GM20431 (cell line): ENCODE results near the gene FGF14.

Experiments
- in situ Hi-C: fragments of 300-500 bp; cut with MseI, MboI; formaldehyde crosslinking; loops from one replicate; pipeline ENCODE4 v1.15.0; 2020; ENCODE audit warnings: low sequenced_read_pairs; ENCODE audit not compliant: unreplicated experiment

Gene FGF14

GRCh38 chr13:102373221-102373620 lies 28.6 kb downstream of the FGF14 start:
- in situ Hi-C loops = no loop called here

GRCh38 chr13:102369302-102369701 lies 32.5 kb downstream of the FGF14 start:
- in situ Hi-C loops = no loop called here

- in situ Hi-C loops = no loop called here
Observed at GRCh38 chr13:102367836-102368235, 34.0 kb downstream of the FGF14 start.

GRCh38 chr13:102361113-102361512 lies 40.7 kb downstream of the FGF14 start:
- in situ Hi-C loops = no loop called here

- in situ Hi-C loops = no loop called here
Observed at GRCh38 chr13:102359264-102359663, 42.6 kb downstream of the FGF14 start.

- in situ Hi-C loops = no loop called here
Observed at GRCh38 chr13:102355251-102355650, 46.6 kb downstream of the FGF14 start.

- in situ Hi-C loops = no loop called here
Observed at GRCh38 chr13:102354011-102354410, 47.8 kb downstream of the FGF14 start.

GRCh38 chr13:102351521-102351920 lies 50.3 kb downstream of the FGF14 start:
- in situ Hi-C loops = no loop called here

- in situ Hi-C loops = no loop called here
Observed at GRCh38 chr13:102347490-102347889, 54.4 kb downstream of the FGF14 start.

- in situ Hi-C loops = no loop called here
Observed at GRCh38 chr13:102346769-102347168, 55.1 kb downstream of the FGF14 start.

GRCh38 chr13:102344410-102344809 lies 57.4 kb downstream of the FGF14 start:
- in situ Hi-C loops = no loop called here

- in situ Hi-C loops = no loop called here
Observed at GRCh38 chr13:102333320-102334198, 68.3 kb downstream of the FGF14 start.

GRCh38 chr13:102328909-102329308 lies 72.9 kb downstream of the FGF14 start:
- in situ Hi-C loops = no loop called here

- in situ Hi-C loops = no loop called here
Observed at GRCh38 chr13:102327119-102327617, 74.7 kb downstream of the FGF14 start.

- in situ Hi-C loops = no loop called here
Observed at GRCh38 chr13:102326381-102327118, 75.3 kb downstream of the FGF14 start.

- in situ Hi-C loops = no loop called here
Observed at GRCh38 chr13:102325321-102325720, 76.5 kb downstream of the FGF14 start.

- in situ Hi-C loops = no loop called here
Observed at GRCh38 chr13:102323505-102323904, 78.3 kb downstream of the FGF14 start.

GRCh38 chr13:102323012-102323411 lies 78.8 kb downstream of the FGF14 start:
- in situ Hi-C loops = no loop called here

GRCh38 chr13:102322211-102322610 lies 79.6 kb downstream of the FGF14 start:
- in situ Hi-C loops = no loop called here

GRCh38 chr13:102318233-102318632 lies 83.6 kb downstream of the FGF14 start:
- in situ Hi-C loops = no loop called here

- in situ Hi-C loops = no loop called here
Observed at GRCh38 chr13:102317593-102317992, 84.3 kb downstream of the FGF14 start.
